ENCODE measurements around the gene KLC4. TPM values are rescaled to one million over a fixed set of nuclear protein-coding genes. Genes with fewer than 3 reads are reported as not detected.

The KLC4 gene
- total RNA-seq = 71.9 and 73.8 TPM in 2 replicates
- long read RNA-seq, partial matches to known transcripts = 1 of 6 reads
- long read RNA-seq, other reads (novel, unspliced or antisense) = 4 of 6 reads

GRCh38 chr6:43059168-43060033 lies at the start of gene KLC4, which contains the start of gene MRPL2:
KLC4 (plus strand) TSS chr6:43059631; CDS start chr6:43061336, 1,705 bp downstream.
MRPL2 (minus strand) TSS chr6:43059434; CDS start chr6:43059381, 53 bp downstream.
- no peaks in the 10 kb centered on the region for H3K27me3 Mint-ChIP-seq
- peaks cover 5% of the 10 kb centered on the region for H3K36me3 Mint-ChIP-seq (ENCODE audit: insufficient read depth)
- H3K27ac Mint-ChIP-seq = peak within 1 kb of the TSS; percentile 99
- peaks cover 24% of the 10 kb centered on the region for H3K4me1 Mint-ChIP-seq (ENCODE audit: low read depth)
- peak; percentile 92 for DNase-seq (ENCODE audit: low spot score, unreplicated experiment)
- H3K9me3 Mint-ChIP-seq (ENCODE audit: low read depth) = no peaks in the 10 kb centered on the region
- peak within 1 kb of the TSS; percentile 98 for H3K4me3 Mint-ChIP-seq (ENCODE audit: low read depth)
- no peak for TF ChIP-seq CTCF (IDR thresholded peaks at IDR 0.05; ENCODE audit: unreplicated experiment)

GRCh38 chr6:43011207-43011606 lies 48.2 kb upstream of the KLC4 start:
- no peaks in the 10 kb centered on the region for H3K27me3 Mint-ChIP-seq
- H3K4me3 Mint-ChIP-seq (ENCODE audit: low read depth) = peak overlapping the region; percentile 33
- TF ChIP-seq CTCF (IDR thresholded peaks at IDR 0.05; ENCODE audit: unreplicated experiment) = no peak
- no peaks in the 10 kb centered on the region for H3K9me3 Mint-ChIP-seq (ENCODE audit: low read depth)
- no peak overlapping the region for H3K27ac Mint-ChIP-seq
- H3K36me3 Mint-ChIP-seq (ENCODE audit: insufficient read depth) = peaks cover 12% of the 10 kb centered on the region
- no peak for DNase-seq (ENCODE audit: low spot score, unreplicated experiment)
- H3K4me1 Mint-ChIP-seq (ENCODE audit: low read depth) = peaks cover 29% of the 10 kb centered on the region

GRCh38 chr6:43012364-43012763 lies 47.1 kb upstream of the KLC4 start:
- H3K27me3 Mint-ChIP-seq = no peaks in the 10 kb centered on the region
- TF ChIP-seq CTCF (IDR thresholded peaks at IDR 0.05; ENCODE audit: unreplicated experiment) = no peak
- DNase-seq (ENCODE audit: low spot score, unreplicated experiment) = no peak
- peak overlapping the region; percentile 59 for H3K27ac Mint-ChIP-seq
- H3K4me1 Mint-ChIP-seq (ENCODE audit: low read depth) = peaks cover 30% of the 10 kb centered on the region
- H3K9me3 Mint-ChIP-seq (ENCODE audit: low read depth) = no peaks in the 10 kb centered on the region
- peaks cover 12% of the 10 kb centered on the region for H3K36me3 Mint-ChIP-seq (ENCODE audit: insufficient read depth)
- H3K4me3 Mint-ChIP-seq (ENCODE audit: low read depth) = peak overlapping the region; percentile 93

GRCh38 chr6:43013097-43013842 lies 46.2 kb upstream of the KLC4 start:
- H3K27me3 Mint-ChIP-seq = no peaks in the 10 kb centered on the region
- peaks cover 30% of the 10 kb centered on the region for H3K4me1 Mint-ChIP-seq (ENCODE audit: low read depth)
- peak overlapping the region; percentile 92 for H3K27ac Mint-ChIP-seq
- no peaks in the 10 kb centered on the region for H3K9me3 Mint-ChIP-seq (ENCODE audit: low read depth)
- DNase-seq (ENCODE audit: low spot score, unreplicated experiment) = no peak
- H3K36me3 Mint-ChIP-seq (ENCODE audit: insufficient read depth) = peaks cover 11% of the 10 kb centered on the region
- no peak for TF ChIP-seq CTCF (IDR thresholded peaks at IDR 0.05; ENCODE audit: unreplicated experiment)
- peak overlapping the region; percentile 93 for H3K4me3 Mint-ChIP-seq (ENCODE audit: low read depth)

- H3K4me3 Mint-ChIP-seq (ENCODE audit: low read depth) = peak within 1 kb of the TSS; percentile 93
- H3K4me1 Mint-ChIP-seq (ENCODE audit: low read depth) = peaks cover 30% of the 10 kb centered on the region
- peak; percentile 98 for DNase-seq (ENCODE audit: low spot score, unreplicated experiment)
- no peaks in the 10 kb centered on the region for H3K9me3 Mint-ChIP-seq (ENCODE audit: low read depth)
- TF ChIP-seq CTCF (IDR thresholded peaks at IDR 0.05; ENCODE audit: unreplicated experiment) = no peak
- H3K27ac Mint-ChIP-seq = peak within 1 kb of the TSS; percentile 92
- peaks cover 13% of the 10 kb centered on the region for H3K36me3 Mint-ChIP-seq (ENCODE audit: insufficient read depth)
- no peaks in the 10 kb centered on the region for H3K27me3 Mint-ChIP-seq
Measured at GRCh38 chr6:43013843-43014433, 45.5 kb upstream of the KLC4 start, which contains the start of the genes KLHDC3 and MEA1. KLHDC3 (plus strand) TSS chr6:43014249; CDS start chr6:43017193, 2,944 bp downstream. MEA1 (minus strand) TSS chr6:43013946; CDS start chr6:43013813, 133 bp downstream.
